Measurements from ENCODE around the gene SIRPA. TPM values are rescaled to one million over a fixed set of nuclear protein-coding genes. Genes with fewer than 3 reads are reported as not detected.

The SIRPA gene
- total and polyA plus RNA-seq, 2 of the 8 experiments (the other 6 are each of a cell fraction or from before 2014, with no cell fraction given), result 3.9 to 4.3 TPM

GRCh38 chr20:1940581-1940980 lies 45.4 kb downstream of the SIRPA start:
- H3K4me3 ChIP-seq (ENCODE audit: extremely low read depth in 1 of 4, insufficient read depth in 2 of 4, low read depth in 3 of 4, low read length in 4 of 4), result no peak overlapping the region
- POLR2A ChIA-PET (ENCODE audit: partially characterized antibody), result interaction anchor here (0.8 kb wide), 1 partner anchor 15 kb away, joined by 3 read pairs; no protein-coding TSS in a partner anchor
- WGBS, 2 experiments (ENCODE audit: extremely low coverage in 1 of 2, insufficient coverage in 1 of 2, insufficient read length in 1 of 2, insufficient replicate concordance in 2 of 2, low coverage in 1 of 2, low lambda C conversion rate in 2 of 2, missing lambda C conversion rate in 1 of 2), result 90% methylated on average over 5 of the region's 5 CpGs; no CpG with 5 or more reads in 1 of the 2 experiments
- no peak for TF ChIP-seq SRF (IDR thresholded peaks at IDR 0.05; ENCODE audit: low read depth, low read length)
- TF ChIP-seq KDM1A (IDR thresholded peaks at IDR 0.05; ENCODE audit: borderline replicate concordance, low read length), result no peak
- no peak for TF ChIP-seq EZH2 (IDR thresholded peaks at IDR 0.05; ENCODE audit: low read depth, low read length, severe bottlenecking)
- no peak for TF ChIP-seq SIN3A (conservative IDR thresholded peaks at IDR 0.05 in 1 of 2, IDR thresholded peaks at IDR 0.05 in 1 of 2; ENCODE audit: low read depth in 1 of 2, low read length in 2 of 2)
- TF ChIP-seq EGR1 (IDR thresholded peaks at IDR 0.05; ENCODE audit: borderline replicate concordance, low read depth, low read length), result no peak
- TF ChIP-seq BACH1 (IDR thresholded peaks at IDR 0.05; ENCODE audit: low read length), result no peak
- TF ChIP-seq TAF7 (optimal IDR thresholded peaks at IDR 0.05; ENCODE audit: borderline replicate concordance, low read depth, low read length), result no peak
- no peak for TF ChIP-seq CREB1 (IDR thresholded peaks at IDR 0.05)
- TF ChIP-seq CHD2 (IDR thresholded peaks at IDR 0.05; ENCODE audit: low read length), result no peak
- no peak for TF ChIP-seq GTF2F1 (IDR thresholded peaks at IDR 0.05; ENCODE audit: borderline replicate concordance, low read depth, low read length)
- no peak for TF ChIP-seq CEBPB (IDR thresholded peaks at IDR 0.05; ENCODE audit: low read depth, low read length)
- TF ChIP-seq RBBP5 (IDR thresholded peaks at IDR 0.05; ENCODE audit: borderline replicate concordance, low read depth, low read length), result no peak
- TF ChIP-seq PHF8 (conservative IDR thresholded peaks at IDR 0.05; ENCODE audit: low read depth, low read length), result no peak
- TF ChIP-seq BCL11A (IDR thresholded peaks at IDR 0.05; ENCODE audit: low read depth in 2 of 2, low read length in 2 of 2), result no peak
- no peak for TF ChIP-seq RXRA (IDR thresholded peaks at IDR 0.05; ENCODE audit: insufficient read depth, low read depth, low read length)

More at GRCh38 chr20:1940581-1940980, 45.4 kb downstream of the SIRPA start:
- H3K4me2 ChIP-seq (ENCODE audit: insufficient read depth in 1 of 2, low read depth in 2 of 2, low read length in 2 of 2), result no peak overlapping the region
- H2BK120ac ChIP-seq (replicated peaks; ENCODE audit: low read depth, low read length), result no peak overlapping the region
- H2BK12ac ChIP-seq (ENCODE audit: low read depth, low read length), result no peak overlapping the region
- H2BK5ac ChIP-seq (ENCODE audit: low read depth, low read length), result no peak overlapping the region
- H2AK5ac ChIP-seq (ENCODE audit: low read depth, low read length), result no peak overlapping the region
- no peak overlapping the region for H2BK15ac ChIP-seq (ENCODE audit: low read length)
- H3K56ac ChIP-seq (replicated peaks; ENCODE audit: insufficient read length, low read depth, low read length), result no peak overlapping the region
- no peak overlapping the region for H4K5ac ChIP-seq (ENCODE audit: insufficient read length, low read depth, low read length)
- no peaks in the 10 kb centered on the region for H3K23me2 ChIP-seq (ENCODE audit: low read depth, low read length)
- FAIRE-seq, result no peak
- no peak overlapping the region for H3K9ac ChIP-seq (replicated peaks in 1 of 4; ENCODE audit: extremely low read depth in 1 of 4, low read depth in 3 of 4, low read length in 3 of 4)
- peaks cover 0 to 5% (median 1%) of the 10 kb centered on the region in 4 experiments; a peak in 3 of 7 replicates for H3K4me1 ChIP-seq (replicated peaks in 1 of 4; ENCODE audit: control insufficient read depth in 3 of 4, insufficient read depth in 4 of 4, low read length in 3 of 4)
- H2BK20ac ChIP-seq (ENCODE audit: low read length), result no peak overlapping the region
- no peaks in the 10 kb centered on the region for H3K79me1 ChIP-seq (ENCODE audit: low read depth, low read length)
- H3K27ac ChIP-seq (ENCODE audit: low read depth, low read length), result no peak overlapping the region
- no peaks in the 10 kb centered on the region for H3K36me3 ChIP-seq (ENCODE audit: control insufficient read depth in 2 of 4, insufficient read depth in 4 of 4, low read length in 3 of 4)
- H3K4ac ChIP-seq (replicated peaks; ENCODE audit: insufficient read length, low read depth, low read length), result no peak overlapping the region
- no peak overlapping the region for H4K91ac ChIP-seq (replicated peaks; ENCODE audit: insufficient read length, low read length)
- no peak overlapping the region for H3K14ac ChIP-seq (ENCODE audit: insufficient read length)
- H2AFZ ChIP-seq (ENCODE audit: low read length), result no peak overlapping the region
- CTCF ChIA-PET (ENCODE audit: partially characterized antibody), result no interaction called here
- H3K27me3 ChIP-seq (replicated peaks in 1 of 4; ENCODE audit: control insufficient read depth in 3 of 4, extremely low read depth in 1 of 4, insufficient read depth in 3 of 4, low read length in 3 of 4), result peaks cover 0 to 13% (median 5%) of the 10 kb centered on the region in 4 experiments; a peak in 6 of 7 replicates
- no peak for DNase-seq (ENCODE audit: low read depth in 1 of 2, low spot score in 2 of 2)
- H4K20me1 ChIP-seq (replicated peaks in 1 of 2; ENCODE audit: control insufficient read depth in 1 of 2, insufficient read depth in 2 of 2, low read length in 2 of 2), result no peaks in the 10 kb centered on the region
- H3K79me2 ChIP-seq (ENCODE audit: control insufficient read depth in 1 of 2, insufficient read depth in 2 of 2, low read length in 2 of 2), result no peaks in the 10 kb centered on the region
- H3K23ac ChIP-seq (ENCODE audit: insufficient read length), result no peak overlapping the region
- no peak overlapping the region for H3K18ac ChIP-seq (ENCODE audit: extremely low read depth, low read length)
- H3K9me3 ChIP-seq (ENCODE audit: insufficient read depth in 2 of 2, low read depth in 1 of 2, low read length in 1 of 2), result no peaks in the 10 kb centered on the region
- H4K8ac ChIP-seq (ENCODE audit: extremely low read depth, insufficient read depth, low read length), result no peak overlapping the region
